HG02885 (cell line): Measurements from ENCODE around the gene ZNF229.
"Not testable (repeated sequence)": the region's sequence is repeated elsewhere in the genome, so short reads cannot be mapped to it uniquely, and the experiment has no call there.

Experiments
- ATAC-seq: cut with Tn5 transposase; IDR thresholded peaks from one replicate; pipeline ENCODE4 v1.9.1; 2021; ENCODE audit warnings: mild to moderate bottlenecking; ENCODE audit not compliant: unreplicated experiment, poor library complexity

ZNF229 gene

GRCh38 chr19:44447916-44448674 lies at the start of gene ZNF229:
TSS of gene ZNF229 (minus strand) at chr19:44448472. CDS start at chr19:44442847, 5,625 bp downstream.
- no peak for ATAC-seq

- no peak for ATAC-seq
Measured at GRCh38 chr19:44496711-44497110, 48.4 kb upstream of the ZNF229 start.

GRCh38 chr19:44476559-44477408 lies 28.5 kb upstream of the ZNF229 start:
- ATAC-seq: no peak

GRCh38 chr19:44468730-44469129 lies 20.5 kb upstream of the ZNF229 start:
- ATAC-seq: not testable (repeated sequence)

- ATAC-seq: not testable (repeated sequence)
Measured at GRCh38 chr19:44462600-44463286, 14.5 kb upstream of the ZNF229 start.

GRCh38 chr19:44456016-44456415 lies 7.7 kb upstream of the ZNF229 start:
- ATAC-seq: not testable (repeated sequence)

GRCh38 chr19:44455100-44455499 lies 6.8 kb upstream of the ZNF229 start:
- ATAC-seq: no peak

- no peak for ATAC-seq
Measured at GRCh38 chr19:44452367-44452766, 4.1 kb upstream of the ZNF229 start.

GRCh38 chr19:44451687-44452086 lies 3.4 kb upstream of the ZNF229 start:
- no peak for ATAC-seq

GRCh38 chr19:44438441-44438840 lies 9.8 kb downstream of the ZNF229 start:
- ATAC-seq: no peak

GRCh38 chr19:44435441-44435840 lies 12.8 kb downstream of the ZNF229 start:
- no peak for ATAC-seq

- no peak for ATAC-seq
Measured at GRCh38 chr19:44430956-44431355, 17.3 kb downstream of the ZNF229 start.

GRCh38 chr19:44415553-44415952 lies 32.7 kb downstream of the ZNF229 start:
- ATAC-seq: not testable (repeated sequence)

- peak; percentile 47 for ATAC-seq
Measured at GRCh38 chr19:44401139-44402115, 46.8 kb downstream of the ZNF229 start, which contains the start of gene ZNF285. TSS of gene ZNF285 (minus strand) at chr19:44401608. CDS start at chr19:44397213, 4,395 bp downstream.

- not testable (repeated sequence) for ATAC-seq
Measured at GRCh38 chr19:44389268-44389667, 59.0 kb downstream of the ZNF229 start.
